Measurements from ENCODE around the gene PMP22.

The PMP22 gene

GRCh38 chr17:15290605-15291004 lies 25.5 kb upstream of the PMP22 start:
- Histone ChIP-seq H3K4me3 (ENCODE audit: low read length) (no peak overlapping the region), H3K79me2 (ENCODE audit: low read length) (no peaks in the 10 kb centered on the region), H3K36me3 (replicated peaks; ENCODE audit: low read depth, low read length) (no peaks in the 10 kb centered on the region), H3K9ac (ENCODE audit: low read length) (no peak overlapping the region), H2AFZ (ENCODE audit: low read depth, low read length) (no peak overlapping the region), H4K20me1 (ENCODE audit: insufficient read depth, low read length) (no peaks in the 10 kb centered on the region), H3K9me3 (ENCODE audit: insufficient read depth, low read length) (no peaks in the 10 kb centered on the region), H3K27ac (ENCODE audit: low read length) (no peak overlapping the region), H3K4me1 (ENCODE audit: low read length) (no peaks in the 10 kb centered on the region), H3K27me3 (ENCODE audit: low read depth, low read length) (no peaks in the 10 kb centered on the region), H3K4me2 (ENCODE audit: low read length) (no peak overlapping the region)
- TF ChIP-seq EZH2phosphoT487 (IDR thresholded peaks at IDR 0.05; ENCODE audit: low read depth), result no peak
- TF ChIP-seq, protein P1, sequence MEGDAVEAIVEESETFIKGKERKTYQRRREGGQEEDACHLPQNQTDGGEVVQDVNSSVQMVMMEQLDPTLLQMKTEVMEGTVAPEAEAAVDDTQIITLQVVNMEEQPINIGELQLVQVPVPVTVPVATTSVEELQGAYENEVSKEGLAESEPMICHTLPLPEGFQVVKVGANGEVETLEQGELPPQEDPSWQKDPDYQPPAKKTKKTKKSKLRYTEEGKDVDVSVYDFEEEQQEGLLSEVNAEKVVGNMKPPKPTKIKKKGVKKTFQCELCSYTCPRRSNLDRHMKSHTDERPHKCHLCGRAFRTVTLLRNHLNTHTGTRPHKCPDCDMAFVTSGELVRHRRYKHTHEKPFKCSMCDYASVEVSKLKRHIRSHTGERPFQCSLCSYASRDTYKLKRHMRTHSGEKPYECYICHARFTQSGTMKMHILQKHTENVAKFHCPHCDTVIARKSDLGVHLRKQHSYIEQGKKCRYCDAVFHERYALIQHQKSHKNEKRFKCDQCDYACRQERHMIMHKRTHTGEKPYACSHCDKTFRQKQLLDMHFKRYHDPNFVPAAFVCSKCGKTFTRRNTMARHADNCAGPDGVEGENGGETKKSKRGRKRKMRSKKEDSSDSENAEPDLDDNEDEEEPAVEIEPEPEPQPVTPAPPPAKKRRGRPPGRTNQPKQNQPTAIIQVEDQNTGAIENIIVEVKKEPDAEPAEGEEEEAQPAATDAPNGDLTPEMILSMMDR (IDR thresholded peaks at IDR 0.05; ENCODE audit: low read depth, low read length), result no peak

DNA sequence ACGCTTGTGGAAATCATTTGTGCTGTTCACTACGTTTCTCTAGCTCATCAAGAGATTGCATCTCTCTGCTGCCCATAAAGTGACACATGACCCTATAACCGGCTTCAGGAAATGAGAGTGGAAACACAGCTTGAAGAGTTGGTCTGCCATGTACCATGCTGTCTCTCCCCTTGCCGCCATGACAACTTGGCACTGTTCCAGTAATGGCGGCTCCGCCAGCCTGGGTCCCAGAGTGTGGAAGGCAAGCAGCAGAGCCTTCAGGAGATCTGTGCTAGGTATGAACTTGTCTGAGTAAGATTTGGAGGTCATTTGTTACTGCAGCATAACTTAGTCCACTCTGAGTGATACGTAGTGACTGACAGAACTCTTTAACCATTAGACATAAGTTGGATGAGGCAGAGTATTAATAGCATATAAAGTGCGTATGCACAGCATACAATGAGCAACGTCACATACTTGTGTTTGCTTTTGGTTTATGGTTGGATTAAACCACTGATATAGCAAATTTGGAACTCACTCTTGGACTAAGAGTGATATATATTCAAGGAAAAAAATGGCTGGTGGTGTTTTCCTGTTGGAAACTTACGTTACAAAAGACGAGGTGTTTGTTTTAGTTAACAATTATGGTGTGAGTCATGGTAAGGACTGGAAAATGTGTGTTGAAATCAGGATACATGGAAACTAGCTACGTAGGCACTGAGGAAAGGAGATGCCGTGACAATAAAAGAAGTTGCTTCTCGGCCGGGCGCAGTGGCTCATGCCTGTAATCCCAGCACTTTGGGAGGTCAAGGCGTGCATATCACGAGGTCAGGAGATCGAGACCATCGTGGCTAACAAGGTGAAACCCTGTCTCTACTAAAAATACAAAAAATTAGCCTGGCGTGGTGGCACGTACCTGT lies 24.4 kb upstream of the PMP22 start:
- no peak overlapping the region for H3K9ac ChIP-seq (ENCODE audit: low read length)
- H2AFZ ChIP-seq (ENCODE audit: low read depth, low read length), result no peak overlapping the region
- TF ChIP-seq, protein P1 (IDR thresholded peaks at IDR 0.05; ENCODE audit: low read depth, low read length), result no peak
- no peak for TF ChIP-seq EZH2phosphoT487 (IDR thresholded peaks at IDR 0.05; ENCODE audit: low read depth)
- no peaks in the 10 kb centered on the region for H3K79me2 ChIP-seq (ENCODE audit: low read length)
- no peaks in the 10 kb centered on the region for H3K36me3 ChIP-seq (replicated peaks; ENCODE audit: low read depth, low read length)
- H3K9me3 ChIP-seq (ENCODE audit: insufficient read depth, low read length), result no peaks in the 10 kb centered on the region
- H4K20me1 ChIP-seq (ENCODE audit: insufficient read depth, low read length), result no peaks in the 10 kb centered on the region
- H3K4me3 ChIP-seq (ENCODE audit: low read length), result no peak overlapping the region
- H3K27me3 ChIP-seq (ENCODE audit: low read depth, low read length), result no peaks in the 10 kb centered on the region
- H3K4me1 ChIP-seq (ENCODE audit: low read length), result no peaks in the 10 kb centered on the region
- H3K4me2 ChIP-seq (ENCODE audit: low read length), result no peak overlapping the region
- H3K27ac ChIP-seq (ENCODE audit: low read length), result no peak overlapping the region

DNA sequence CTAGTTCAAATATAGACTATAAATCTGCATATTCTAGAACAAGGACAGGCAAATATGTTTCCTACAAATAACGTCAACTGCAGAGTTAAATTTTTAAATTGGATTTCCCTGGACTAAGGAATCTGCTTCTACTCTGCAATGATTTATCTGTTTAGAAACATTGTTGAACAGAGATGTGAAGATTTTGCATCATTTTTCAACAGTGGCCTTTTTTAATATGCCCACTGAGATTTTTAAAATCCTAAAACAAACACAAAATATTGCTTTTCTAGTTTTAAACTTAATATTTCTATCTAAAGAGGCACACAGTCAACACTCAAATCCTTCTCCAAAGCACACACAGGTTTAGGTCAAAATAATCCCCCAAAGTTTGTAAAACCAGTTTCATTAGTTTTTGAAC lies 23.7 kb upstream of the PMP22 start:
- H2AFZ ChIP-seq (ENCODE audit: low read depth, low read length), result no peak overlapping the region
- H4K20me1 ChIP-seq (ENCODE audit: insufficient read depth, low read length), result no peaks in the 10 kb centered on the region
- H3K4me2 ChIP-seq (ENCODE audit: low read length), result no peak overlapping the region
- no peaks in the 10 kb centered on the region for H3K27me3 ChIP-seq (ENCODE audit: low read depth, low read length)
- no peak overlapping the region for H3K4me3 ChIP-seq (ENCODE audit: low read length)
- H3K9ac ChIP-seq (ENCODE audit: low read length), result no peak overlapping the region
- no peaks in the 10 kb centered on the region for H3K4me1 ChIP-seq (ENCODE audit: low read length)
- no peaks in the 10 kb centered on the region for H3K9me3 ChIP-seq (ENCODE audit: insufficient read depth, low read length)
- no peak for TF ChIP-seq EZH2phosphoT487 (IDR thresholded peaks at IDR 0.05; ENCODE audit: low read depth)
- H3K36me3 ChIP-seq (replicated peaks; ENCODE audit: low read depth, low read length), result no peaks in the 10 kb centered on the region
- no peaks in the 10 kb centered on the region for H3K79me2 ChIP-seq (ENCODE audit: low read length)
- H3K27ac ChIP-seq (ENCODE audit: low read length), result no peak overlapping the region

GRCh38 chr17:15287538-15288267 lies 22.6 kb upstream of the PMP22 start:
- Histone ChIP-seq H3K9me3 (ENCODE audit: insufficient read depth, low read length) (no peaks in the 10 kb centered on the region), H3K27ac (ENCODE audit: low read length) (no peak overlapping the region), H3K4me1 (ENCODE audit: low read length) (no peaks in the 10 kb centered on the region), H2AFZ (ENCODE audit: low read depth, low read length) (no peak overlapping the region), H3K4me2 (ENCODE audit: low read length) (no peak overlapping the region), H3K4me3 (ENCODE audit: low read length) (no peak overlapping the region), H3K79me2 (ENCODE audit: low read length) (no peaks in the 10 kb centered on the region), H4K20me1 (ENCODE audit: insufficient read depth, low read length) (no peaks in the 10 kb centered on the region), H3K9ac (ENCODE audit: low read length) (no peak overlapping the region), H3K36me3 (replicated peaks; ENCODE audit: low read depth, low read length) (no peaks in the 10 kb centered on the region), H3K27me3 (ENCODE audit: low read depth, low read length) (no peaks in the 10 kb centered on the region)
- TF ChIP-seq, protein P1 (IDR thresholded peaks at IDR 0.05; ENCODE audit: low read depth, low read length), result no peak
- TF ChIP-seq EZH2phosphoT487 (IDR thresholded peaks at IDR 0.05; ENCODE audit: low read depth), result no peak
